Left colon (tissue), 2 donors: ENCODE data around the gene OGN. TPM values are rescaled to one million over a fixed set of nuclear protein-coding genes. Genes with fewer than 3 reads are reported as not detected.

Experiments
- ATAC-seq: fragments of 200-7000 bp; cut with Tn5 transposase; one replicate; pipeline ENCODE4 v1.9.1; 2020; ENCODE audit warnings: mild to moderate bottlenecking, moderate library complexity
- DNase-seq, 2 donors: peaks; one replicate each; pipeline ENCODE4 v3.0.0-alpha.2; 2020
- intact Hi-C, 2 donors: fragments of 100-400 bp; cut with DNase I in 1 of 2; cut with micrococcal nuclease in 1 of 2; formaldehyde crosslinking; loops; one replicate each; pipeline versions ENCODE4 v1.11.2 to v1.14.0; 2022; cut with DNase I, micrococcal nuclease
- total RNA-seq, 2 donors: library from RNA; stranded (reverse); fragmentation: NEBNext Ultra II Directional; extraction: Animal tissue kit (Norgen Biotek cat#: 25700); gene quantifications; one replicate each; pipeline ENCODE4 v1.2.1, GENCODE V29; 2021
- donor health status: DM: no; HTN: no; CAD: no.
- donor health status: DM: yes; HTN: yes; CAD: no.

OGN gene
- total RNA-seq, 2 donors from 2014 or later: 3.9 to 17.6 TPM

DNA sequence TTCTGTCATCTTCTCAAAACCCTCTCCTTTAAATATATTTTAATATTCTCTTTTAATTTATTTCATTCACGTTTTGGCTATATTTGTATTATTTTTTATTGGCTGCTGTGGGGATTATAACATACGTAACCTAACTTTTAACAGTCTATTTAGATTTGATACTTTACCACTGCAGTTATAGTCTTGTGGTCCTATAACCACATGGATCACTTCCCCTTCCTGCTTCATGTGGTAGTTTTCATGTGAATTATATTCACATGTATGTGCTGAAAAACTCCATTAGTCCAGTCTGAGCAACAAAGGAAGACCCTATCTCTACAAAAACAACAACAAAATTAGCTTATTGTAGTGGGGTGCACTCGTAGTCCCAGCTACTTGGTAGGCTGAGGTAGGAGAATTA is 44.3 kb downstream of the OGN start:
- ATAC-seq (no peak), DNase-seq (no peak)
- intact Hi-C loops: no loop called here

DNA sequence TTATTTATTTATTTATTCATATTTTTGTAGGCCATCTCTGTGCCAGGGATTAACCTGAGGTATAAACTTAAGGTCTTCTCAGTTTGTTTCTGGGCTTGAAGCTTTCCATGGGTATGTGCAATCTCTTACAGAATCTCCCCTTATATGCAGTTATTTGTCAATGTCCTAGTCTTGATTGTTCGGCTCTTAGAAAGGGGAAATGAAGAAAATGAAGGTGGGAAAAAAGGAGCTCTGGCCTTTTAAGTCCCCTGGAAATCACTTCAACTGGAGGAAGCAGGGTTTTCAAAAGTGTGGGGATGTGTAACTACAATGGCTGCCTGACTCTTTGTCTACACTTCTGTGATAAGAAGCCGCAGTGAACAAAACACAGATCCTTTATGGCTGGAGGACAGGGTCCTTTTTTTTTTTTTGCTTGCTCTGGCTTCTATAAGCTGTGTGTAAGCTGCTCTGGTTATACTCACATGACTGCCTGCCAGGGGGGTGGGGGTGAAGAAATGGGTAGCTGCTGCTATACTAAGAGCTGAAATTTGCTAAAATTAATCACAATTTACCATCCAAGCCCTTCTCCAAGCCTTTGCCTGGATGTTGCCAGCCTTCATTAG is 44.9 kb downstream of the OGN start:
- ATAC-seq: no peak
- DNase-seq: no peak
- intact Hi-C loops: no loop called here

DNA sequence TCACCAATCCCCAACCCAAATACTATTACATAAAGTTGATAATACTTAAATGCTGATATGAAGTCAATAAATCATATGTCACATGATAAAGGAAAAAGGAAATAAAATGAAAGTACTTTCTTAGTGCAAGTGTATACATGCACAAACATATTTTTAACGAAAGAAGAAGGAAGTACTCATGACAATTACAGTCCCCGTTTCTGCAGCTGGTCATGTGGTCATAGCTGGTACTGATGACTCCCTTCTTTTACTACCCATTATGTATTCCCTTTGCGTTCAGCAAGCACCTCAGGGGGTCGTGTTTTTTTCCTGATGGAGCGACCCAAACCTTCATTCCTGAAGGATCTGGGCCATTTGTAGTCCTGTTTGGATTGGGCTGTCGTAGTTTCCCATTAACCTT is 51.3 kb downstream of the OGN start:
- no peak for DNase-seq
- ATAC-seq: no peak
- intact Hi-C loops: no loop called here

DNA sequence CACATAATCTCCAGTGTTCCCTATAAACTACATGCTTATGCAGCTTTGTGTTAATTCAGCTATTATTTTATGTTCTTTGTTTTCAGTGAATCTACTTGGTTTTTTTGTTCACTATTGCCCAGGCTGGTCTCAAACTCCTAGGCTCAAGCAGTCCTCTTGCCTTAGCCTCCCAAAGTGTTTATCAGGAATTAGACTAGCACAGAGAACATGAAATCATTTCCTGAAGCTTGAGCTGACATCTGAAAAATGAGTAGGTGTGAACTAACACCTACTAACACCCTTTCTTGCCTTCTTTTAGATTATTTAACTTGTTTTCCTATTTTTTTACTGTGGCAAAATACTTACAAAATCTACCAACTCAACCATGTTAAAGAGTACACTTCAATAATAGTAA is 53.6 kb downstream of the OGN start:
- ATAC-seq (peak; percentile 45), DNase-seq (no peak)
- intact Hi-C loops: no loop called here

DNA sequence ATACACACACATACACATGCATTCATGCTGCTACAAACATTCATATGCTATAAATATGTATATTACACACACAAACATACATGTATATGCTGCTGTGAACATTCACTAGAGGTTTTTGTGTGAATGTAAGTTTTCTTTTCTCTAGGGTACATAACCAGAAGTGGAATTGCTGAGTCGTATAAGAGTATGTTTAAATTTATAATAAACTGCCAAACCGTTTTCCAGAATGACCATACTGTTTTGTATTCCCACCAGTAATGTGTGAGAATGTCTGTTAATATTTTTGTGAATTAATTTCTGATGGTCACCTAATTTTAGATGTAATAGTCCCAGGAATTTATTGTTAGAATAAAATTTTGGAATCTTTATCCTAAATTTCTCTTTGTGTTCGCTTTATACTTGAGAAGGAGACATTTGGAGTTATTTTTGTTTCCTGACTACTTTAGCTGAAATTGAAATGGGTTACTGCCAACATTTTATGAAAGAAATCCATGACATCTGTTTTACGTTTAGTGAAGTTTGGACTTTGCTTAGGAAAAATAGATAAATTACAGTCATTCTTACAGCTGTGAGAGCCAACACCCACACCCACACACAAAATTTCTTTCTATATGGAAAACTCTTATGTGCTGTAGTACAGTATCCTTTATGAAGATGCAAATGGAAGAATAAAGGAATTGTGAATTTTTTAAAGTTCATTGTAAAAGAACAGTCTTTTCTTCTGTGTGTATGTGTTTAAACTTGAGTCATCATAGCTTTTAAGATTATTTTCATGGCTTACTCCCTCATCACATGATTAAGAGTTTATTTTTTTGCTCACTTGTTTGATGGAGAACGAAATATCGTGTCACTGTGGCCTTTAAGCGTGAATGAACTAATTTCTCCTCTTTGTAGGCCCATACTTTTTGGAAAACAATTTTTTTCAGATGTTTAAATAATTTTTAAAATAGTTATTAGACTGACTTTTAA is 54.3 kb downstream of the OGN start:
- intact Hi-C loops: loop anchor here in 1 of 2 donors (5.0 kb wide), 1 partner anchor 87 kb away; no protein-coding TSS in a partner anchor
- ATAC-seq (peak; percentile 87), DNase-seq (no peak)

DNA sequence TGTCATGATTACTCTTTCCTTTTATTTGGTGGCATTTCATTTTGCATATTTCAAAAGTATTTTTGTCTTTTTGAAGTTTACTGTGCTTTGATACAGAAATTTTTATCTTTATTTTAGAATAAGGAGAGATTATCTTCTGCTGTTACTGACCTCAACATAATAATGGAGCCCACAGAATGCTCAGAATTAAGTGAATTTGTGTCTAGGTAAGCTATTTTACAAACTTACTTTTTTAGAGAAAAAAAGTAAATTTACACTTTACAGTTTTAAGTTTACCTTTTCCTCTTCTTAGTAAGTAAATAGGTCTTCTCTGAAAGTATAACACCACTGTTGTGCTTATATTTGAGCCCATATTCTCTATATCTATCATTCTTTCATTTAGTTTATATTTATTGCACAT is 58.8 kb downstream of the OGN start:
- intact Hi-C loops: loop anchor here in 1 of 2 donors (5.0 kb wide), 1 partner anchor 92 kb away; no protein-coding TSS in a partner anchor
- no peak for DNase-seq
- ATAC-seq: no peak

DNA sequence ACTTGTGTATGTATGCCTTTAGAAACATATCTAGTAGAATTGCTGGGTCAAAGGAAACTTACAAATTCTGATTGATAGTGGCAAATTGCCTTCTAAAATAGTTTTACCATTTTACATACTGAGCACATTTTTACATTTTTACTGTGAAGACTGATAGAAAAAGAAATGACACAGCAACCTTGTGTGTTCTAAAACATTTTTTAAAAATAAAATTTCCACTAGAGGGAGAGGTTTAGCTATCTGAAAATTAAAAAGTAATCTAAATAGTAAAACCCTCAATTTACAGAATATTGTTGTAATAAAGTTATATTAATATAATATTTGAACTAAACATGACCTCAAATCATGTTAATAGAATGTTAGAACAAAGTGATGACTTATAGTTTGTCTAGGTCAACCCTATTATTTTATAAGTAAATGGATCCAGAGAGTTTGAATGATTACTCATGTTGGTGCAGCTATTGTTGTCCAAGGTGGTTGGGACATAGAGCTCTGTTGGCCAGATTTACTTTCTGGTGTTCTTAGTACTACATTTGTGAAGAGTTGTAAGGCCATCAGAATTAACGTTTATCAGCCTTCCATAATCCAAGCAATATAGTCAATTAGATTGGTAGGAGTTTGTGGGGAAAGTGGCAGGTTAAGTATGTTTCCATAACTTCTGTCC is 61.4 kb downstream of the OGN start:
- DNase-seq (no peak), ATAC-seq (no peak)
- intact Hi-C loops: loop anchor here in 1 of 2 donors (5.0 kb wide), 1 partner anchor 289 kb away; no protein-coding TSS in a partner anchor

DNA sequence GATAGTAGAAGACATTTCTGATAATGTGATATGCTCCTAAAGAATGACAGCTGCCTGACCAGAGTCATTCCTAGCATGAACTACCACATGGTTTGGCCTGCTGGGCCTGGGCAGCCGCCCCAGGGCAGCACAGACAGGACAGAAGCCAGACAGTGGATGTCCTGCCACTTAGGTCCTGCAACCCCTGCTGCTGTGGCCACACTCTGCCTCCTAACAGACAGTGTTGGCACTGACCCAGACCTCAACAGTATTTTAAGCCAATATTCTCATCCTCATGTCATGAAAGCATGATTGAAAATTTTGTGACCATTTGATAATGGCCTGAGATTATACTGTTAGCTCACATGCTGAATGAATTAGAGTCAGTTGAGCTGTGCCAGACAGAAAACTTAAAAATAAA is 62.8 kb downstream of the OGN start:
- ATAC-seq (no peak), DNase-seq (no peak)
- intact Hi-C loops: loop anchor here in 1 of 2 donors (5.0 kb wide), 1 partner anchor 291 kb away; no protein-coding TSS in a partner anchor

DNA sequence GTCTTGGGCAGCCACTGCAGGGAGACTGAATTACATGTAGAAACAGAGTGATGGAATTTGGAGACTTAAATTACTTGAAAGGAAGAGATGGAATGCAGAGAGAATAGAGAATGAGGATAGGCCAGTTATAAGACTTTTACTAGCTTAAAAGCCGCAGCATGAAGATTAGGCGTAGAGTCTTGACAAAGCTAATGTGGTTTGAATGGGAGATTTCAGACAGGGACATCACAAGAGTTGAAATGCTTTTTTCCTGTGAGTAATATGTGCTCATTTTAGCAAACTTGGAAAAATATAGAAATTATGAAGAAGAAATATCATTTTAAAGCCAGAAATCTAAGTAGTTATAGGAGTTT is 71.1 kb downstream of the OGN start:
- intact Hi-C loops: no loop called here

More for the DNA sequence above, 71.1 kb downstream of the OGN start:
- no peak for ATAC-seq
- DNase-seq: no peak

Other genes starting within 250 kb of the OGN start
- 10 to 100 TPM; 39.1 to 61.9 TPM for gene IARS1, start 110.9 kb downstream of the OGN start, total RNA-seq
- 10 to 100 TPM; 19.4 to 20.4 TPM for gene NOL8, start 79.2 kb downstream of the OGN start, total RNA-seq
- gene CENPP, start 78.6 kb downstream of the OGN start, total RNA-seq: 1 to 10 TPM; 1.7 to 2.4 TPM
- 1 to 10 TPM; 1.6 to 3.0 TPM for gene OMD, start 19.9 kb upstream of the OGN start, total RNA-seq
- 1 to 10 TPM in 1 of 2 donors, under 1 TPM in 1; 0.46 to 4.0 TPM for gene ASPN, start 77.9 kb upstream of the OGN start, total RNA-seq
- gene ECM2, start 131.4 kb upstream of the OGN start, total RNA-seq: 1 to 10 TPM; 1.1 to 2.9 TPM